Measurements from ENCODE around the gene KNCN. TPM values are rescaled to one million over a fixed set of nuclear protein-coding genes. Genes with fewer than 3 reads are reported as not detected.

KNCN gene
- not detected for polyA plus RNA-seq

- Mint-ChIP-seq H3K4me3 (no peak within 1 kb of the TSS), H3K9me3 (no peaks in the 10 kb centered on the region), H3K27ac (peak within 1 kb of the TSS in 1 of 6 donors; percentile 57), H3K4me1 (peaks cover 10 to 16% of the 10 kb centered on the region in 2 donors), H3K27me3 (ENCODE audit: low read depth in 3 of 3) (peaks cover 3 to 7% (median 6%) of the 10 kb centered on the region in 3 donors), H3K36me3 (peaks cover 0 to 2% (median 0%) of the 10 kb centered on the region in 3 donors)
- no peak for DNase-seq
Observed at GRCh38 chr1:46551597-46552095, at the start of gene KNCN. Gene KNCN, minus strand, starts transcription at chr1:46551647. Its CDS starts 432 bp downstream, at chr1:46551215.

DNA sequence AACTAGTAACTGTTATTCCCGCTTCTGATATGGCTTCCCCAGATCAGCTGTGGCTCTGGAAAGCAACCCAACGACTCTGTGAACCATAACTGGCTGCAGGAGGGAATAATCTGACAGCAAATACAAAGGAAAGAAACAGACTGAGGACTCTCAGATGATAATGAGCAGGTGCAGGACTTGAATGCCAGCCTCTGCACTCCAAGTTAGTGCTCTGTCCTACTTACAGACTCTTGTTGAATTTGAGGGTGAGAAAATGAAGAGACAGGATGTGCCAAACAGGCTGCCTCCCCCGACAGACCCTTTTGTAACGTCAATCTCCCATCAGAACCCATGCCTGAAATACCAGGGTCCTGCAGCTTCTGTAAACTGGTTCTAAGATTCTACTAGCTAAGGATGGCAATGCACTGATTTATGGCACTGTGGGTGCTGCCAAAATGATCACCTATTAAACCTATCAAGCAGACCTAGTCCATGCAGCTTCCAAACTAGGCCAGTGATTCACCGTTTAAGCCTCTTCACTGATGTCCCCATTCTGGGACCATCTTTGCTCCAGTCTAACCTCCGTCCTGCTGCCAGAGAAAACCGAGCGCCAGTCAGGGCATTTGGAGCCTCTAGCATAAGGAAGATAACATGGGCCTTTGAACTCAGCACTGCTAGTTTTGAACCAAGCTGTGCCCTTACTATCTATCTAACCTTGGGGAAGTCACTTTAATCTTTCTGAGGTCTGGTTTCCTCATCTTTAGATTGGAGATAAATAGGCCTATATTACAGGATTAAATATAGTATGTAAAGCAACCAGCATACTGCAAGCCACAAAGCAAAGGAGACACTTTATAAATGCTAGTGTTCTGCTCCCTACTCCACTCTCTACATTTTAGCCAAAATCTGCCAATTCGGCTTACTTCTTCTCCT lies 47.9 kb upstream of the KNCN start:
- no peak for DNase-seq
- peak overlapping the region in 2 of 5 donors; percentile 19 to 29 for H3K4me3 Mint-ChIP-seq
- peaks cover 62 to 96% of the 10 kb centered on the region in 2 donors for H3K4me1 Mint-ChIP-seq
- no peaks in the 10 kb centered on the region for H3K9me3 Mint-ChIP-seq
- H3K36me3 Mint-ChIP-seq, result peaks cover 6 to 10% (median 7%) of the 10 kb centered on the region in 3 donors
- peak overlapping the region in 4 of 6 donors; percentile 13 to 82 (median 60) for H3K27ac Mint-ChIP-seq
- H3K27me3 Mint-ChIP-seq (ENCODE audit: low read depth in 3 of 3), result peaks cover 0 to 6% (median 3%) of the 10 kb centered on the region in 3 donors

- H3K4me1 Mint-ChIP-seq, result peaks cover 47 to 77% of the 10 kb centered on the region in 2 donors
- H3K27ac Mint-ChIP-seq, result peak overlapping the region in 2 of 6 donors; percentile 9 to 22
- peaks cover 17 to 34% (median 20%) of the 10 kb centered on the region in 3 donors for H3K36me3 Mint-ChIP-seq
- H3K4me3 Mint-ChIP-seq, result no peak overlapping the region
- peaks cover 0 to 4% (median 0%) of the 10 kb centered on the region in 3 donors for H3K27me3 Mint-ChIP-seq (ENCODE audit: low read depth in 3 of 3)
- DNase-seq, result no peak
- no peaks in the 10 kb centered on the region for H3K9me3 Mint-ChIP-seq
Observed at GRCh38 chr1:46596846-46597245, 45.4 kb upstream of the KNCN start.

DNA sequence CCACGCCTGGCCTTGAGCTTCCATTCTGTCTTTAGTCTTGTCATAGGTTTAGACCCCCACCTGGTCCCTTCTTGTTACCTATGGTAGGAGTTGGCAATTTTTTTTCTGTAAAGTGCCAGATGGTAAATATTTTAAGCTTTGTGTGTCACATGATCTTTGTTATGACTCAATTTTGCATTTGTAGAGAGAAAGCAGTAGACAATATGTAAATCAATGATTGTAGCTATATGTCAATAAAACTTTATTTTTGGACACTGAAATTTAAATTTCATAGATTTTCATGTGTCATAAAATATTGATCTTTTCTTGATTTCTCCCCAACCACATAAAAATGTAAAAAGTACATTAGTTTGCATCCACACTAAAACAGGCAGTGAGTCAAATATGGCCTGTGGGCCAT lies 44.6 kb upstream of the KNCN start:
- no peak for DNase-seq
- H3K4me3 Mint-ChIP-seq, result peak overlapping the region in 1 of 5 donors; percentile 11
- no peaks in the 10 kb centered on the region for H3K9me3 Mint-ChIP-seq
- no peak overlapping the region for H3K27ac Mint-ChIP-seq
- H3K27me3 Mint-ChIP-seq (ENCODE audit: low read depth in 3 of 3), result peaks cover 0 to 4% (median 0%) of the 10 kb centered on the region in 3 donors
- peaks cover 17 to 42% (median 21%) of the 10 kb centered on the region in 3 donors for H3K36me3 Mint-ChIP-seq
- H3K4me1 Mint-ChIP-seq, result peaks cover 40 to 70% of the 10 kb centered on the region in 2 donors

DNA sequence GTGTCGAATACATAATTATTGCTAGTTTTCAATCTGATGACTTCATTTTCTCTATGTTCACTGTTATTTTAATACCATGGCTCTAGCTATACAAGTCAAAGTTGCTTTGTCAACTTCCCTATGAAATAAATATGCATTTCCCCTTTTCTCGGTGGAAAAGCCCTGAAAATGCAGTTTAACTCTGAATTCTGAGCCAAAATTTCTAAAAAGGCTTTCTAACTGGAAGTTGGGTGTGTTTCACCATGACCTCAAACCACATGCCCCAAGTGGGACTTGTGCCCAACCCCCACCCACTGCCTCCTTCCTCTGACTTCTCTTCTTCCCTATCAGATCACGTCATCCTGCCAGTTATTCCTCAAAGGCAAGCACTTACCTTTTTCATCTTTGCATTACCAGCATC lies 43.7 kb upstream of the KNCN start:
- Mint-ChIP-seq H3K36me3 (peaks cover 19 to 45% (median 28%) of the 10 kb centered on the region in 3 donors), H3K4me1 (peaks cover 35 to 69% of the 10 kb centered on the region in 2 donors), H3K9me3 (no peaks in the 10 kb centered on the region), H3K4me3 (peak overlapping the region in 4 of 5 donors; percentile 25 to 50 (median 44)), H3K27me3 (ENCODE audit: low read depth in 3 of 3) (peaks cover 0 to 4% (median 0%) of the 10 kb centered on the region in 3 donors), H3K27ac (peak overlapping the region in 4 of 6 donors; percentile 2 to 70 (median 36))
- DNase-seq, result no peak

DNA sequence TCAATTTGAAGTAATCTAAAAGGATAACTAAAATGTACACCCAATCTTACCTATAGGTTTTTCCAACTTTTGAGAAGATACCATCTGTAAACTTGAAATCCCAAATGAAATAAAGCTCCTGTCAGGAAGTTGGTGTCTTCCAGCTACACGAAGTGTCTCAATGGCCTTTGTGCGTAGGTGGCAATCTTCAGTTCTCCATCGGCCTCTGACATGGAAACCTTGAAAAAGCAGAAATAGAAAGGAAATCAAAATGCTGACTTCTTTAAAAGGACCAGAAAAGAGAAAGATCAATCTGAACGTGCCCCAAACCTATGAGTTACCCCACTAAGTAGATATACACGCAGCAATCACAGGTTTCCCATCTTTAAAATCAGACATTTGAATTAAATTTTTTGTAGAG lies 42.6 kb upstream of the KNCN start:
- DNase-seq, result no peak
- peaks cover 0 to 4% (median 0%) of the 10 kb centered on the region in 3 donors for H3K27me3 Mint-ChIP-seq (ENCODE audit: low read depth in 3 of 3)
- no peaks in the 10 kb centered on the region for H3K9me3 Mint-ChIP-seq
- H3K27ac Mint-ChIP-seq, result peak overlapping the region in 1 of 6 donors; percentile 15
- H3K4me1 Mint-ChIP-seq, result peaks cover 24 to 62% of the 10 kb centered on the region in 2 donors
- no peak overlapping the region for H3K4me3 Mint-ChIP-seq
- H3K36me3 Mint-ChIP-seq, result peaks cover 23 to 56% (median 36%) of the 10 kb centered on the region in 3 donors

DNA sequence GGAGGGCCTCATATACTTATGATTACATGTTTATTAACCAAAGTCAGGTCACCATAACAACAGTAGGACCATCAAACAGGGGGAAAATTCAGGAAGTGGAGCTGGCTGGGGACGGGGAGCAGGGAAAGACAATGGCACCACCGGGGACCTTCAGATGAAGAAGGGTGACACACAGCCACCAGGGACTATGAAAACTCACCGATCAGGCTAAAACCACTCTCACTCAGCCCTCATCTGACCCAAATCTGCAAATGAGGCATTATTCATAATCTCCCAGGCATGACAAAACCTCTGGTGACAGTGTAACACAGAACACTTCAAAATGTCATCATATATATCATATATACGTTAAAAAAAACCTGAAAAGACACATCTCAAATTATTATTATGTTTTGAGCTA lies 41.4 kb upstream of the KNCN start:
- Mint-ChIP-seq H3K27me3 (ENCODE audit: low read depth in 3 of 3) (peaks cover 0 to 4% (median 0%) of the 10 kb centered on the region in 3 donors), H3K9me3 (no peaks in the 10 kb centered on the region), H3K4me3 (no peak overlapping the region), H3K27ac (no peak overlapping the region), H3K4me1 (peaks cover 20 to 53% of the 10 kb centered on the region in 2 donors), H3K36me3 (peaks cover 23 to 59% (median 38%) of the 10 kb centered on the region in 3 donors)
- no peak for DNase-seq

GRCh38 chr1:46589529-46589928 lies 38.1 kb upstream of the KNCN start:
- Mint-ChIP-seq H3K9me3 (no peaks in the 10 kb centered on the region), H3K27me3 (ENCODE audit: low read depth in 3 of 3) (peaks cover 0 to 1% (median 0%) of the 10 kb centered on the region in 3 donors), H3K4me1 (peaks cover 7 to 22% of the 10 kb centered on the region in 2 donors), H3K36me3 (peaks cover 22 to 63% (median 38%) of the 10 kb centered on the region in 3 donors), H3K27ac (peak overlapping the region in 1 of 6 donors; percentile 13), H3K4me3 (no peak overlapping the region)
- DNase-seq, result no peak

GRCh38 chr1:46587069-46587468 lies 35.6 kb upstream of the KNCN start:
- H3K36me3 Mint-ChIP-seq, result peaks cover 11 to 56% (median 32%) of the 10 kb centered on the region in 3 donors
- DNase-seq, result no peak
- H3K27ac Mint-ChIP-seq, result no peak overlapping the region
- no peaks in the 10 kb centered on the region for H3K9me3 Mint-ChIP-seq
- H3K27me3 Mint-ChIP-seq (ENCODE audit: low read depth in 3 of 3), result no peaks in the 10 kb centered on the region
- no peak overlapping the region for H3K4me3 Mint-ChIP-seq
- peaks cover 18 to 28% of the 10 kb centered on the region in 2 donors for H3K4me1 Mint-ChIP-seq

DNA sequence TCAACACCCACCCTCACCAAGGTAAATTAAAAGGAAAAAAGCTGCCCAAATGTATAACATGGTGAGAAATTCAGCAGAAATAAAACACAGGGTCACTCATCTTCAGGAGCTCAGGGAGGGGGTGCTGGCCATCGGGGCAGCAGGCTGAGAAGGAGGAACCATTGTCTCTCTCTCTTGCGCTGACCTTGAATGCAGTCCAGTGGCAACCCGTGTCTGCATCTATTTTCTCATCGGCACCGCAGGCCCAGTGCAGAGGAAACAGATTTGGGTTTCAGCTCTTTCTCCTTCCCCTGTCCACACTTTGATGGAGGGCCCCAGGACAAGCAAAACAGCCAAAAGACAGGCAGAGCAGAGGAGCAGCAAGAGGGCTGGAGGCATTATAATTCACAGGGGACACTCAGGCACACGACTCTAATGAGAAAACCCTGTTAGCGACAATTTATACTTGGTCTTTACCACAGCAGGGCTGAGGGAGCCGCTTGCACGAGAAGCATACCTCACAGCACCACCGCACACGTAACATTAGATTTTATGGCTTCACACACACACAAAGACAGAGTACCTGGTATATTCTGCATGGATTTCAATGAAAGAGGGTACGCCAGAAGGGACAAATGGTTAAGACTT lies 34.0 kb upstream of the KNCN start:
- DNase-seq, result no peak
- H3K27me3 Mint-ChIP-seq (ENCODE audit: low read depth in 3 of 3), result no peaks in the 10 kb centered on the region
- no peaks in the 10 kb centered on the region for H3K9me3 Mint-ChIP-seq
- no peak overlapping the region for H3K27ac Mint-ChIP-seq
- peaks cover 34 to 38% of the 10 kb centered on the region in 2 donors for H3K4me1 Mint-ChIP-seq
- no peak overlapping the region for H3K4me3 Mint-ChIP-seq
- H3K36me3 Mint-ChIP-seq, result peaks cover 18 to 47% (median 22%) of the 10 kb centered on the region in 3 donors

- no peaks in the 10 kb centered on the region for H3K9me3 Mint-ChIP-seq
- H3K36me3 Mint-ChIP-seq, result peaks cover 13 to 40% (median 13%) of the 10 kb centered on the region in 3 donors
- no peaks in the 10 kb centered on the region for H3K27me3 Mint-ChIP-seq (ENCODE audit: low read depth in 3 of 3)
- peaks cover 38% of the 10 kb centered on the region in 2 donors for H3K4me1 Mint-ChIP-seq
- H3K27ac Mint-ChIP-seq, result peak overlapping the region in 3 of 6 donors; percentile 5 to 96 (median 94)
- no peak for DNase-seq
- no peak overlapping the region for H3K4me3 Mint-ChIP-seq
Observed at GRCh38 chr1:46583494-46583893, 32.0 kb upstream of the KNCN start.

DNA sequence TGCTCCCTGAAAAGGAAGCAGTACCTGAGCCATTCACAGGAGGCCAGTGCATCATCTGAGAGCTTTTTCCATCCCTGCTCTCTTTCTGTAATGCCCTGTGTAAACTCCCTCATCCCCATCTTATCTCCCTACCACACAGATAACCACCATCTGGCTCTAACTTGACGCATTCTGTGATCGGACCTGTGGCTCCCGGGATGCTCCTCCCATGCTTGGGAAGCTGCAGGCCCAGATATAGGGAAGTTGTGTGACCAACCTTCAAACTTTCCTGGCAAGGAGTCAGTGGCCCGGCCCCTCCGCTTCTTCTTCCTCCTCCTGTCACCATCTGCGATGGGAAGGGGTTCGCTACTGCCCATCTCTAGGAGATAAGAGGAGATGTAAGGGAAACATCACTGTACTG lies 31.5 kb upstream of the KNCN start:
- H3K4me1 Mint-ChIP-seq, result peaks cover 38% of the 10 kb centered on the region in 2 donors
- H3K9me3 Mint-ChIP-seq, result no peaks in the 10 kb centered on the region
- no peaks in the 10 kb centered on the region for H3K27me3 Mint-ChIP-seq (ENCODE audit: low read depth in 3 of 3)
- DNase-seq, result no peak
- peak overlapping the region in 5 of 6 donors; percentile 8 to 96 (median 55) for H3K27ac Mint-ChIP-seq
- peaks cover 16 to 44% (median 17%) of the 10 kb centered on the region in 3 donors for H3K36me3 Mint-ChIP-seq
- H3K4me3 Mint-ChIP-seq, result no peak overlapping the region

GRCh38 chr1:46581681-46582455 lies 30.4 kb upstream of the KNCN start:
- peak overlapping the region in 4 of 5 donors; percentile 49 to 82 (median 74) for H3K4me3 Mint-ChIP-seq
- peaks cover 38% of the 10 kb centered on the region in 2 donors for H3K4me1 Mint-ChIP-seq
- no peaks in the 10 kb centered on the region for H3K27me3 Mint-ChIP-seq (ENCODE audit: low read depth in 3 of 3)
- peak overlapping the region; percentile 3 to 96 (median 93) for H3K27ac Mint-ChIP-seq
- H3K36me3 Mint-ChIP-seq, result peaks cover 17 to 50% (median 18%) of the 10 kb centered on the region in 3 donors
- DNase-seq, result peak; percentile 24 to 38 (median 26)
- H3K9me3 Mint-ChIP-seq, result no peaks in the 10 kb centered on the region
